ENCODE measurements around the gene ZNF775.

Gene ZNF775

GRCh38 chr7:150444674-150445365 is 65.7 kb downstream of the ZNF775 start:
- DNase-seq: no peak

- DNase-seq: no peak
Observed at GRCh38 chr7:150446288-150446938, 67.3 kb downstream of the ZNF775 start.
